CD4-positive, alpha-beta T cell (primary cell): Measurements from ENCODE around the gene A1BG. TPM values are rescaled to one million over a fixed set of nuclear protein-coding genes. Genes with fewer than 3 reads are reported as not detected.

Source experiments
- ATAC-seq: fragments of 200-7000 bp; cut with Tn5 transposase; one replicate; pipeline ENCODE4 v1.10.0; 2022; ENCODE audit warnings: mild to moderate bottlenecking; ENCODE audit not compliant: poor library complexity
- CTCF ChIA-PET: fragments of 350-600 bp; sonication (Branson Sonifier 250); formaldehyde crosslinking; loops from one replicate; lab custom pipeline; 2021; ENCODE audit warnings: antibody characterized with exemption, inconsistent platforms; lab: Charles Lee
- POLR2A ChIA-PET: fragments of 350-600 bp; sonication (Branson Sonifier 250); formaldehyde crosslinking; loops from one replicate; lab custom pipeline; 2021; ENCODE audit warnings: antibody characterized with exemption, inconsistent platforms; lab: Charles Lee
- DNase-seq, 14 experiments: peaks; one replicate each; pipeline ENCODE4 v3.0.0-alpha.2; 2013 to 2020; ENCODE audit warnings: mixed read lengths in 2 of 14
- H3K27ac ChIP-seq, 2 donors: one replicate each; pipeline versions ENCODE4 v1.5.1 to v1.7.0; 2013; ENCODE audit warnings: low read length in 2 of 2, low read depth in 1 of 2, mild to moderate bottlenecking in 1 of 2
- H3K27me3 ChIP-seq, 2 experiments: 1 replicate in 1 of 2; 2 replicates in 1 of 2; pipeline versions ENCODE4 v1.6.1 to v1.7.0; 2013; ENCODE audit warnings: low read length in 2 of 2, control low read depth in 1 of 2, mild to moderate bottlenecking in 1 of 2, moderate library complexity in 1 of 2; ENCODE audit not compliant: insufficient read depth in 2 of 2, control insufficient read depth in 1 of 2
- H3K36me3 ChIP-seq: one replicate; pipeline ENCODE4 v1.6.1; 2013; ENCODE audit warnings: low read length, control low read depth; ENCODE audit not compliant: insufficient read depth
- H3K4me1 ChIP-seq: one replicate; pipeline ENCODE4 v1.6.1; 2013; ENCODE audit warnings: low read length, control low read depth; ENCODE audit not compliant: insufficient read depth
- H3K4me3 ChIP-seq: one replicate; pipeline ENCODE4 v1.5.1; 2013; ENCODE audit warnings: mild to moderate bottlenecking, low read length, moderate library complexity
- H3K9me3 ChIP-seq, 2 experiments: 1 replicate in 1 of 2; 2 replicates in 1 of 2; pipeline versions ENCODE4 v1.6.1 to v1.7.0; 2013; ENCODE audit warnings: low read length in 2 of 2, mild to moderate bottlenecking in 2 of 2, control low read depth in 1 of 2, moderate library complexity in 1 of 2; ENCODE audit not compliant: control insufficient read depth in 1 of 2, insufficient read depth in 1 of 2
- H3K27ac Mint-ChIP-seq: one replicate; pipeline ENCODE4 v1.8.0; 2020; ENCODE audit warnings: mixed read lengths
- H3K27me3 Mint-ChIP-seq: one replicate; pipeline ENCODE4 v1.8.0; 2021; ENCODE audit warnings: mixed read lengths
- H3K36me3 Mint-ChIP-seq: one replicate; pipeline ENCODE4 v1.8.0; 2021; ENCODE audit warnings: low read depth, mixed read lengths
- H3K4me1 Mint-ChIP-seq: one replicate; pipeline ENCODE4 v1.8.0; 2021; ENCODE audit warnings: low read depth, mixed read lengths
- H3K4me3 Mint-ChIP-seq: one replicate; pipeline ENCODE4 v1.8.0; 2020; ENCODE audit warnings: mild to moderate bottlenecking, mixed read lengths
- H3K9me3 Mint-ChIP-seq: one replicate; pipeline ENCODE4 v1.8.0; 2020; ENCODE audit warnings: mixed read lengths
- intact Hi-C, 2 experiments: fragments of 100-400 bp; cut with DNase I in 1 of 2; cut with micrococcal nuclease in 1 of 2; formaldehyde crosslinking; loops; one replicate each; pipeline versions ENCODE4 v1.15.1 to v1.9.0; 2023 to 2025; cut with DNase I, micrococcal nuclease
- total RNA-seq, 174 experiments: library from RNA in 2 of 174; stranded (reverse) in 2 of 174; gene quantifications; one replicate each; pipeline ENCODE4 v1.2.3 and lab custom pipeline; 2021 to 2026
- TF ChIP-seq, protein P1 (sequence below): fragments of 200-600 bp; IDR thresholded peaks from one replicate; pipeline ENCODE4 v1.8.0; 2022; ENCODE audit warnings: antibody characterized with exemption, mild to moderate bottlenecking

Gene A1BG
- total RNA-seq, 2 experiments from 2014 or later = 7.6 to 8.4 TPM

GRCh38 chr19:58388175-58388526 is 34.9 kb upstream of the A1BG start:
- no peak for DNase-seq
- TF ChIP-seq, protein P1, sequence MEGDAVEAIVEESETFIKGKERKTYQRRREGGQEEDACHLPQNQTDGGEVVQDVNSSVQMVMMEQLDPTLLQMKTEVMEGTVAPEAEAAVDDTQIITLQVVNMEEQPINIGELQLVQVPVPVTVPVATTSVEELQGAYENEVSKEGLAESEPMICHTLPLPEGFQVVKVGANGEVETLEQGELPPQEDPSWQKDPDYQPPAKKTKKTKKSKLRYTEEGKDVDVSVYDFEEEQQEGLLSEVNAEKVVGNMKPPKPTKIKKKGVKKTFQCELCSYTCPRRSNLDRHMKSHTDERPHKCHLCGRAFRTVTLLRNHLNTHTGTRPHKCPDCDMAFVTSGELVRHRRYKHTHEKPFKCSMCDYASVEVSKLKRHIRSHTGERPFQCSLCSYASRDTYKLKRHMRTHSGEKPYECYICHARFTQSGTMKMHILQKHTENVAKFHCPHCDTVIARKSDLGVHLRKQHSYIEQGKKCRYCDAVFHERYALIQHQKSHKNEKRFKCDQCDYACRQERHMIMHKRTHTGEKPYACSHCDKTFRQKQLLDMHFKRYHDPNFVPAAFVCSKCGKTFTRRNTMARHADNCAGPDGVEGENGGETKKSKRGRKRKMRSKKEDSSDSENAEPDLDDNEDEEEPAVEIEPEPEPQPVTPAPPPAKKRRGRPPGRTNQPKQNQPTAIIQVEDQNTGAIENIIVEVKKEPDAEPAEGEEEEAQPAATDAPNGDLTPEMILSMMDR = no peak
- peaks cover 43% of the 10 kb centered on the region for H3K4me1 ChIP-seq
- H3K4me1 Mint-ChIP-seq = peaks cover 42% of the 10 kb centered on the region
- peak overlapping the region; percentile 79 for H3K4me3 ChIP-seq
- peak overlapping the region; percentile 98 for H3K27ac Mint-ChIP-seq
- peak overlapping the region; percentile 99 for H3K4me3 Mint-ChIP-seq
- intact Hi-C loops = loop anchor here (5.0 kb wide), 2 partner anchors 79 to 206 kb away; partner anchors contain the start of genes ZNF274 (in 1 of the 2) and ZNF324 (in 1 of the 2)
- H3K27ac ChIP-seq = no peak overlapping the region
- no peaks in the 10 kb centered on the region for H3K9me3 ChIP-seq
- CTCF ChIA-PET = no interaction called here
- no peak for ATAC-seq
- no peaks in the 10 kb centered on the region for H3K27me3 Mint-ChIP-seq
- peaks cover 54% of the 10 kb centered on the region for H3K36me3 Mint-ChIP-seq
- POLR2A ChIA-PET = interaction anchor here (1.1 to 2.1 kb wide), 3 partner anchors 25 to 83 kb away, joined by 3 to 7 read pairs (median 3); partner anchors contain the start of genes ERVK3-1, ZNF324B and ZNF497
- H3K36me3 ChIP-seq = peaks cover 36% of the 10 kb centered on the region
- no peaks in the 10 kb centered on the region for H3K9me3 Mint-ChIP-seq
- H3K27me3 ChIP-seq = no peaks in the 10 kb centered on the region

DNA sequence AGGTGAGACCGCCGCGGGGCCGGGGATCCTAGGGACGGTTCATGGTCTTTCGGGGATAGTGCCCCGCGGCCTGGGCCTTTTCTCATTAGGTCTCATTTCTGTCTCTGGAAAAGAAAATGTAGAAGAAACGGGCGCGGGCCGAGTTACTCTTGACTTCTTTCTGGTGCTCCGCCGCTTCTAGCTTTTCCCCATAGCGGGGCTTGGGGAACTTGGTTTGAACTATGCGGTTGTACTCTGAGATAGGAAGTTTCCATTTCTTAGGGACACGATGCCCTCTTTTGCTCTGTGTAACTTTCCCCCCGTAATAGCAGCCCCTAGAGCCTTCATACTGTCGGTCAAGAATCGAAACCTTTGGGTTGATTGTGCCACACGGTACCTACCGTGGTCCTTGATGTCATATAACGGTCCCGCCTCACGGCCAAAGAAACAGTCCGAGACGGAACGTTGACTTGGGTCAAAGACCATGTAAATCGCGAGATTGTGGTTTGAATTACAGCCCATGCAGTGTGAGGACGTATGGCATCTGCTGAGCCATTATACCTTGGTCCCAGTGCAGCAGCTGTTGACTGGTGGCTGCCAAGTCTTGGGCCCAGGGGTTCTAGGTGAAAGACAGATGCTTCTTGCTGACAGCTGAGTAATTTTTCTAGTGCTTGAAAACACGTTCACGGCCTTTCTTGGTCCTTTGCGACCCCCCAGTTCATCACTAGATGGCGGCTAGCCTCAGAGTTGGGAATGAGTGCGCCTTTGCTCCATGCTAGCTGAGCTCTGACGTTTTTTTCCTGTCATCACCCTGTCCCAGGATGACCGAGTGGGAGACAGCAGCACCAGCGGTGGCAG is 34.3 kb upstream of the A1BG start:
- DNase-seq (no peak), ATAC-seq (no peak)
- Histone ChIP-seq H3K9me3 (no peaks in the 10 kb centered on the region), H3K4me1 (peaks cover 46% of the 10 kb centered on the region), H3K36me3 (peaks cover 30% of the 10 kb centered on the region), H3K4me3 (peak overlapping the region; percentile 79), H3K27me3 (no peaks in the 10 kb centered on the region), H3K27ac (peak overlapping the region; percentile 93 to 97)
- peaks cover 49% of the 10 kb centered on the region for H3K36me3 Mint-ChIP-seq
- POLR2A ChIA-PET = interaction anchor here (1.1 to 2.3 kb wide), 7 partner anchors 21 to 204 kb away, joined by 3 to 7 read pairs (median 3); partner anchors contain the start of genes ERVK3-1, ZNF132, ZNF274 and ZNF324B
- peak overlapping the region; percentile 99 for H3K4me3 Mint-ChIP-seq
- no peaks in the 10 kb centered on the region for H3K27me3 Mint-ChIP-seq
- CTCF ChIA-PET = no interaction called here
- TF ChIP-seq, protein P1 = no peak
- H3K9me3 Mint-ChIP-seq = no peaks in the 10 kb centered on the region
- peaks cover 42% of the 10 kb centered on the region for H3K4me1 Mint-ChIP-seq
- H3K27ac Mint-ChIP-seq = peak overlapping the region; percentile 98
- intact Hi-C loops = loop anchor here (1.0 to 5.0 kb wide), 7 partner anchors 14 to 205 kb away; partner anchors contain the start of genes ZNF132 (in 2 of the 2), ERVK3-1 (in 1 of the 2), ZNF274 (in 1 of the 2) and ZNF324 (in 1 of the 2)

DNA sequence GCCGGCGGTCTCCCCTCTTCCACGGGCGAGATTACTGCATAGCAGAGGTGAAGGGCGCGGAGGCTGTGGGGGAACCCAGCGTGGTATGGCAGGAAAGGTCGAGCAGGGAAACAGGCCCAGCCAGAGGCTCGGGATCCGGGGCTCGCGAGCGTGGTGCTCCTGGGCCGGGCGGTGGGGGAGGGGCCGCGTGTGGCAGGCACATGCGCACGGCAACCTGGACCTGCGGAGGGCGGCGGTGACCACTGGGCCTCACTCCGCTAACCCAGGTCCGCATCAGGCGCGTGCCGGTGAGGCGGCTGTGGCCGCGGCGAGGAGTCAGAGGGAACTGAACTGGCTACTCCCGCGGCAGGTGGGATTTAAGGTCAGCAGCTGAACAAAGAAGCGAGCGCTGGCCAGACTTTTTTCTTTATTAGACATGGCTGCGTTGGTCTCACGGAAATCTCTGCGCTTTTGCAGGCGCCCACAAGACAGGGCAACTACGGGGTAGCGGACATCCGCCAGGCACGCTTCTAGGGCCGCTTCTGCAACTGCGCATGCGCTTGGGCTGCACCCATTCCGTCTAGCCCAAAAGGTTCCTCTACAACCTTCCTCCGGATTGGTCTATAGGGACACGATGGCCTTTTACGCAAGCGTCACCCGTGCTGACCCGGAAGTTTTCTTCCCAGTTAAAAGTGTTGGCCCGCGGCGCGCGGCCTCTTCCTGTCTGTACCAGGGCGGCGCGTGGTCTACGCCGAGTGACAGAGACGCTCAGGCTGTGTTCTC is 33.5 kb upstream of the A1BG start, which contains the start of gene RPS5:
Gene RPS5 (plus strand): TSS at position 694 of the 762 bp plus-strand sequence. CDS start 869 bp downstream, outside the sequence.
- intact Hi-C loops = loop anchor here (1.0 to 5.0 kb wide), 7 partner anchors 15 to 204 kb away; partner anchors contain the start of genes ZNF132 (in 2 of the 2), ERVK3-1 (in 1 of the 2), ZNF274 (in 1 of the 2) and ZNF324 (in 1 of the 2)
- Mint-ChIP-seq H3K4me3 (peak within 1 kb of the TSS; percentile 99), H3K36me3 (peaks cover 44% of the 10 kb centered on the region), H3K27me3 (no peaks in the 10 kb centered on the region), H3K27ac (peak within 1 kb of the TSS; percentile 98), H3K9me3 (no peaks in the 10 kb centered on the region), H3K4me1 (peaks cover 47% of the 10 kb centered on the region)
- ATAC-seq (peak; percentile 90), DNase-seq (peak; percentile 90 to 100 (median 95))
- no peaks in the 10 kb centered on the region for H3K9me3 ChIP-seq
- ChIA-PET POLR2A (interaction anchor here (1.1 to 2.3 kb wide), 5 partner anchors 21 to 203 kb away, joined by 3 to 7 read pairs (median 3); partner anchors contain the start of genes ZNF132, ZNF274, ZNF497 and ZNF584), CTCF (no interaction called here)
- H3K36me3 ChIP-seq = peaks cover 27% of the 10 kb centered on the region
- peaks cover 53% of the 10 kb centered on the region for H3K4me1 ChIP-seq
- peak within 1 kb of the TSS; percentile 93 to 97 for H3K27ac ChIP-seq
- H3K27me3 ChIP-seq = no peaks in the 10 kb centered on the region
- TF ChIP-seq, protein P1 = no peak
- H3K4me3 ChIP-seq = peak within 1 kb of the TSS; percentile 79
